DND-41 (cell line): ENCODE data around the gene PUS3.
A peak's percentile ranks its signal among the peaks of the same experiment; 100 is the strongest.

ENCODE experiments used
- ATAC-seq: fragments of 200-7000 bp; cut with Tn5 transposase; 3 replicates; pipeline ENCODE4 v1.9.1; 2021; ENCODE audit warnings: low read depth; ENCODE audit not compliant: insufficient read depth
- DNase-seq: peaks from one replicate; pipeline ENCODE4 v3.0.0-alpha.2; 2020
- H2AFZ ChIP-seq: 2 replicates; pipeline ENCODE4 v1.6.0; 2012; ENCODE audit warnings: low read depth, low read length
- H3K27ac ChIP-seq: 2 replicates; pipeline ENCODE4 v1.5.1; 2012; ENCODE audit warnings: low read length, inconsistent platforms
- H3K27me3 ChIP-seq: fragments of 200-600 bp; sonication (generic); 2 replicates; pipeline ENCODE4 v1.6.0; 2012; ENCODE audit warnings: low read length, mild to moderate bottlenecking, inconsistent platforms; ENCODE audit not compliant: insufficient read depth, poor library complexity
- H3K36me3 ChIP-seq: 2 replicates; pipeline ENCODE4 v1.5.1; 2012; ENCODE audit warnings: low read length, inconsistent platforms; ENCODE audit not compliant: insufficient read depth
- H3K4me1 ChIP-seq: 2 replicates; pipeline ENCODE4 v1.5.1; 2012; ENCODE audit warnings: mild to moderate bottlenecking, low read length; ENCODE audit not compliant: insufficient read depth
- H3K4me2 ChIP-seq: 2 replicates; pipeline ENCODE4 v1.6.0; 2012; ENCODE audit warnings: mild to moderate bottlenecking, moderate library complexity, low read length, inconsistent platforms; ENCODE audit not compliant: insufficient read depth
- H3K4me3 ChIP-seq, 2 experiments: fragments of 200-600 bp in 1 of 2; shearing (Covaris generic) in 1 of 2; 2 replicates each; pipeline ENCODE4 v1.5.1; 2012 to 2016; ENCODE audit warnings: inconsistent platforms in 2 of 2, low read length in 2 of 2, mild to moderate bottlenecking in 2 of 2, low read depth in 1 of 2, moderate library complexity in 1 of 2
- H3K79me2 ChIP-seq: 2 replicates; pipeline ENCODE4 v1.6.0; 2012; ENCODE audit warnings: low read length, inconsistent platforms; ENCODE audit not compliant: insufficient read depth
- H3K9ac ChIP-seq: 2 replicates; pipeline ENCODE4 v1.6.0; 2012; ENCODE audit warnings: low read depth, mild to moderate bottlenecking, inconsistent platforms, low read length, moderate library complexity
- H3K9me3 ChIP-seq: 2 replicates; pipeline ENCODE4 v1.5.1; 2012; ENCODE audit warnings: low read length, moderate library complexity, mild to moderate bottlenecking, inconsistent platforms; ENCODE audit not compliant: insufficient read depth, severe bottlenecking
- H4K20me1 ChIP-seq: 2 replicates; pipeline ENCODE4 v1.6.0; 2012; ENCODE audit warnings: low read length; ENCODE audit not compliant: insufficient read depth
- EZH2 ChIP-seq: IDR thresholded peaks from 3 replicates; pipeline ENCODE4 v1.6.1; 2012; ENCODE audit warnings: borderline replicate concordance, low read depth, mild to moderate bottlenecking, moderate library complexity, low read length, inconsistent platforms; ENCODE audit not compliant: severe bottlenecking
- TF ChIP-seq, protein P1 (sequence below): IDR thresholded peaks from 2 replicates; pipeline ENCODE4 v1.5.1; 2012; ENCODE audit warnings: borderline replicate concordance, low read length, moderate library complexity, mild to moderate bottlenecking; ENCODE audit not compliant: poor library complexity, severe bottlenecking; ENCODE audit errors: extremely low read depth

The PUS3 gene

DNA sequence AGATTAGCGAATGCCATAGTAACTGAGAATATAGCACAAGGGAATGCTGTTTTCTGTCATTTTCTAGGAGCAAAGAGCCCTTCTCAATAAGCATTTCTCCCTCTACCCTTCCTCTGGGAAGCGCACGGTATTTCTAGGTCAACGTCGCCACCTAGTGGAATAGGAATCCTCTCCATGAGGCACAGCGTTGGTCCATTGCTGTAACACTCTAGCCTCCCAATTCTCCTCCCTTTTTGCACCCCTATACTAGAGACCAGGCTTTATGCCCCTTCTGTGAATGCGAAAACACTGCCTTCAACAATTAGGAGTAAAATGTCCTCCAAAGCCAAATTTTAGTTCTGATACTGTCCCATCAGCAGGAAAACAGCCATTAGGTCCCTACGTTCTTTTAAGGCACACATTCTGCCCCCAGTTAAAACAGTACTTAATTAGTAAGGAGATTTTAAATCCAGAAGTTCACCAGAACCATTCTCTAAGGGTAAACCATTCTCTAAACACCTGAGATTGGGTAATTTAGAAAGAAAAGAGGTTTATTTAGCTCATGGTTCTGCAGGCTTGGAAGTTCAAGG lies 28.4 kb downstream of the PUS3 start:
- peak; percentile 63 for DNase-seq
- Histone ChIP-seq H3K27ac (no peak overlapping the region), H3K9me3 (no peaks in the 10 kb centered on the region), H3K27me3 (no peaks in the 10 kb centered on the region), H4K20me1 (no peaks in the 10 kb centered on the region), H3K4me3 (no peak overlapping the region), H3K4me1 (no peaks in the 10 kb centered on the region), H3K36me3 (no peaks in the 10 kb centered on the region), H3K4me2 (no peak overlapping the region), H3K79me2 (no peaks in the 10 kb centered on the region), H3K9ac (no peak overlapping the region), H2AFZ (no peak overlapping the region)
- ATAC-seq, result peak; percentile 96
- TF ChIP-seq, protein P1, sequence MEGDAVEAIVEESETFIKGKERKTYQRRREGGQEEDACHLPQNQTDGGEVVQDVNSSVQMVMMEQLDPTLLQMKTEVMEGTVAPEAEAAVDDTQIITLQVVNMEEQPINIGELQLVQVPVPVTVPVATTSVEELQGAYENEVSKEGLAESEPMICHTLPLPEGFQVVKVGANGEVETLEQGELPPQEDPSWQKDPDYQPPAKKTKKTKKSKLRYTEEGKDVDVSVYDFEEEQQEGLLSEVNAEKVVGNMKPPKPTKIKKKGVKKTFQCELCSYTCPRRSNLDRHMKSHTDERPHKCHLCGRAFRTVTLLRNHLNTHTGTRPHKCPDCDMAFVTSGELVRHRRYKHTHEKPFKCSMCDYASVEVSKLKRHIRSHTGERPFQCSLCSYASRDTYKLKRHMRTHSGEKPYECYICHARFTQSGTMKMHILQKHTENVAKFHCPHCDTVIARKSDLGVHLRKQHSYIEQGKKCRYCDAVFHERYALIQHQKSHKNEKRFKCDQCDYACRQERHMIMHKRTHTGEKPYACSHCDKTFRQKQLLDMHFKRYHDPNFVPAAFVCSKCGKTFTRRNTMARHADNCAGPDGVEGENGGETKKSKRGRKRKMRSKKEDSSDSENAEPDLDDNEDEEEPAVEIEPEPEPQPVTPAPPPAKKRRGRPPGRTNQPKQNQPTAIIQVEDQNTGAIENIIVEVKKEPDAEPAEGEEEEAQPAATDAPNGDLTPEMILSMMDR, result peak; percentile 90
- TF ChIP-seq EZH2, result no peak

DNA sequence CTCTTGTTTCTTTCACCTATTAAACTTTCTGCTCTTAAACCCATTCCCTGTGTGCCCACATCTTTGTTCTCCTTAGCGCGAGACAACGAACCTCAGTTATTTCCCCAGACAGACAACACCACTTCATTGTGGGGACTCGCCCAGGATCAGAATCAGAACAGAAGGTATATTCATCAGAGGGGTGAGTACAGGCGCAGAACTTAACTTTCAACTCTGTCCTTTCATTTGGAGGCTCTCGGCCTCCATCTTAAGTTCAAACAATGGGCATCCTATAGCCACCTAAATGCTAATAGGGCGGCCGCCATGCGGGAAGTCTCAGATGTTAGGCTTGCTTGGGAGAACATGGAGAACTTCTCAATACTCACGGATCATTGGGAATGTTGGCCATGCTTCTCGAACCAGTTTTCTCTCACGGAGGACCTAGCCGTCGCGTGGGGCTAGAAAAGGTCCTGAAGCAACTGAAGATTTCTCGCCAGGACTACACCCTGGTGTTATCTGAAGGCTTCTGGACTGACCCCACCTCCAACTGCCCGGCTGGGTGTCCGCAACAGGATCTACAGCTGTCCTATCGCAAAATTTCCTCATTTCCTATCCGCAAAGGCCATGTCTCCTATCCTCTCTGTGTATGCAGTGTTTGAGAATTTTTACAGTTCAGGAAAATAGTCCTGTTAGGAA lies 29.0 kb downstream of the PUS3 start:
- H3K36me3 ChIP-seq, result no peaks in the 10 kb centered on the region
- no peaks in the 10 kb centered on the region for H3K4me1 ChIP-seq
- DNase-seq (no peak), ATAC-seq (no peak)
- no peaks in the 10 kb centered on the region for H3K79me2 ChIP-seq
- H3K4me3 ChIP-seq, result no peak overlapping the region
- no peaks in the 10 kb centered on the region for H4K20me1 ChIP-seq
- TF ChIP-seq, protein P1, result no peak
- no peak for TF ChIP-seq EZH2
- H3K9me3 ChIP-seq, result no peaks in the 10 kb centered on the region
- no peak overlapping the region for H3K27ac ChIP-seq
- no peak overlapping the region for H2AFZ ChIP-seq
- H3K4me2 ChIP-seq, result no peak overlapping the region
- H3K27me3 ChIP-seq, result no peaks in the 10 kb centered on the region
- H3K9ac ChIP-seq, result no peak overlapping the region

DNA sequence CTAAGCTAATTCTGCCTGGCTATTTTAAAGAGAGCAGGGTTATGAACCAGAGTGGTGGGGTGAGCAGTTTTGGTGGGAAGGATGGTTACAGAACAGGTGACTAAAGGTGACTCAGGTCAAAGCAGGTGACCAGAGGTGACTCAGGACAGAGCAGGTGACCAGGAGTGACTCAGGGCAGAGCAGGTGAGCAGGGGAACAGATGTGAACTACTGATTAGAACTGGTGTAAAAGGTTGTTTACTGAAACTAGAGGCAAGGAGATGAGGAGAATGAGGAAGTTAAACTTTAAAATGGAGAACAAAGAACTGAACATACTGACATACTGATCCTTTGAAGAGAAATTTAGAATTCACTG lies 30.9 kb downstream of the PUS3 start:
- H3K27ac ChIP-seq, result no peak overlapping the region

More for the DNA sequence above, 30.9 kb downstream of the PUS3 start:
- Histone ChIP-seq H3K9me3 (no peaks in the 10 kb centered on the region), H3K79me2 (no peaks in the 10 kb centered on the region), H3K9ac (no peak overlapping the region), H4K20me1 (no peaks in the 10 kb centered on the region), H3K36me3 (no peaks in the 10 kb centered on the region), H3K4me2 (no peak overlapping the region), H3K4me3 (no peak overlapping the region), H3K4me1 (no peaks in the 10 kb centered on the region), H2AFZ (no peak overlapping the region), H3K27me3 (no peaks in the 10 kb centered on the region)
- no peak for TF ChIP-seq EZH2
- TF ChIP-seq, protein P1, result no peak
- ATAC-seq (no peak), DNase-seq (no peak)
